GM19099 (cell line): Measurements from ENCODE around the gene FHIT.

ENCODE experiments used
- POLR2A ChIP-seq: IDR thresholded peaks from 3 replicates; pipeline ENCODE4 v1.6.1; 2011; ENCODE audit warnings: low read depth; ENCODE audit not compliant: insufficient read length; ENCODE audit errors: extremely low read depth

FHIT gene

GRCh38 chr3:60536420-60536819 lies 714.8 kb downstream of the FHIT start:
- TF ChIP-seq POLR2A, result no peak

- TF ChIP-seq POLR2A, result no peak
These were observed 719.5 kb downstream of the FHIT start for GRCh38 chr3:60531759-60532158.

- TF ChIP-seq POLR2A, result no peak
These were observed 722.6 kb downstream of the FHIT start for GRCh38 chr3:60528651-60529050.

GRCh38 chr3:60523536-60523935 lies 727.7 kb downstream of the FHIT start:
- TF ChIP-seq POLR2A, result no peak

- no peak for TF ChIP-seq POLR2A
These were observed 734.1 kb downstream of the FHIT start for GRCh38 chr3:60517134-60517533.

GRCh38 chr3:60514866-60515265 lies 736.4 kb downstream of the FHIT start:
- no peak for TF ChIP-seq POLR2A

- no peak for TF ChIP-seq POLR2A
These were observed 737.1 kb downstream of the FHIT start for GRCh38 chr3:60514085-60514649.

GRCh38 chr3:60513241-60513640 lies 738.0 kb downstream of the FHIT start:
- TF ChIP-seq POLR2A, result no peak

GRCh38 chr3:60512506-60512905 lies 738.7 kb downstream of the FHIT start:
- no peak for TF ChIP-seq POLR2A

GRCh38 chr3:60509471-60509870 lies 741.8 kb downstream of the FHIT start:
- no peak for TF ChIP-seq POLR2A

GRCh38 chr3:60504827-60505457 lies 746.3 kb downstream of the FHIT start:
- TF ChIP-seq POLR2A, result no peak

- TF ChIP-seq POLR2A, result no peak
These were observed 749.9 kb downstream of the FHIT start for GRCh38 chr3:60501314-60501713.

GRCh38 chr3:60497902-60498301 lies 753.4 kb downstream of the FHIT start:
- TF ChIP-seq POLR2A, result no peak

- no peak for TF ChIP-seq POLR2A
These were observed 760.3 kb downstream of the FHIT start for GRCh38 chr3:60490992-60491391.

GRCh38 chr3:60475096-60475495 lies 776.2 kb downstream of the FHIT start:
- TF ChIP-seq POLR2A, result no peak

- no peak for TF ChIP-seq POLR2A
These were observed 781.8 kb downstream of the FHIT start for GRCh38 chr3:60469481-60469880.

- no peak for TF ChIP-seq POLR2A
These were observed 787.6 kb downstream of the FHIT start for GRCh38 chr3:60463685-60464084.

GRCh38 chr3:60461267-60461666 lies 790.0 kb downstream of the FHIT start:
- TF ChIP-seq POLR2A, result no peak

GRCh38 chr3:60456180-60456579 lies 795.1 kb downstream of the FHIT start:
- TF ChIP-seq POLR2A, result no peak
